Calu3 (cell line): Measurements from ENCODE around the gene MYL6. TPM values are rescaled to one million over a fixed set of nuclear protein-coding genes. Genes with fewer than 3 reads are reported as not detected.

Experiments used
- BruUV-seq: library from RNA; stranded (reverse); fragments of 400-500 nt; replicated peaks from 2 replicates; lab custom pipeline; 2021; lab: Mats Ljungman, UMichigan
- CTCF ChIA-PET: fragments of 300-600 bp; sonication (Branson Sonifier 250); formaldehyde crosslinking; loops from one replicate; lab custom pipeline; 2022; ENCODE audit warnings: antibody characterized with exemption; lab: Charles Lee
- DNase-seq: peaks from one replicate; pipeline ENCODE4 v3.0.0; 2022
- H3K27ac Mint-ChIP-seq: one replicate; pipeline ENCODE4 v1.8.0; 2022; ENCODE audit warnings: mixed read lengths; ENCODE audit not compliant: unreplicated experiment
- H3K27me3 Mint-ChIP-seq: one replicate; pipeline ENCODE4 v1.8.0; 2022; ENCODE audit warnings: mixed read lengths; ENCODE audit not compliant: unreplicated experiment
- H3K36me3 Mint-ChIP-seq: one replicate; pipeline ENCODE4 v1.8.0; 2022; ENCODE audit warnings: mild to moderate bottlenecking, moderate library complexity, mixed read lengths; ENCODE audit not compliant: insufficient read depth, unreplicated experiment
- H3K4me1 Mint-ChIP-seq: one replicate; pipeline ENCODE4 v1.8.0; 2022; ENCODE audit warnings: mild to moderate bottlenecking, low read depth, mixed read lengths; ENCODE audit not compliant: unreplicated experiment
- H3K4me3 Mint-ChIP-seq: one replicate; pipeline ENCODE4 v1.8.0; 2022; ENCODE audit warnings: mild to moderate bottlenecking, low read depth, moderate library complexity, mixed read lengths; ENCODE audit not compliant: unreplicated experiment
- H3K9me3 Mint-ChIP-seq: one replicate; pipeline ENCODE4 v1.8.0; 2022; ENCODE audit warnings: low read depth, mixed read lengths; ENCODE audit not compliant: unreplicated experiment
- intact Hi-C: fragments of 100-400 bp; cut with micrococcal nuclease; formaldehyde crosslinking; loops from one replicate; pipeline ENCODE4 v1.10.0; 2022; ENCODE audit not compliant: unreplicated experiment
- total RNA-seq: library from RNA; stranded (reverse); gene quantifications from 2 replicates; pipeline ENCODE4 v1.2.3, GENCODE V29; 2022
- TF ChIP-seq, protein P1 (sequence below): fragments of 200-600 bp; IDR thresholded peaks from one replicate; pipeline ENCODE4 v1.8.0; 2022; ENCODE audit warnings: antibody characterized with exemption; ENCODE audit not compliant: unreplicated experiment

The MYL6 gene
- total RNA-seq, 1 experiment from 2014 or later = 1,130 TPM

DNA sequence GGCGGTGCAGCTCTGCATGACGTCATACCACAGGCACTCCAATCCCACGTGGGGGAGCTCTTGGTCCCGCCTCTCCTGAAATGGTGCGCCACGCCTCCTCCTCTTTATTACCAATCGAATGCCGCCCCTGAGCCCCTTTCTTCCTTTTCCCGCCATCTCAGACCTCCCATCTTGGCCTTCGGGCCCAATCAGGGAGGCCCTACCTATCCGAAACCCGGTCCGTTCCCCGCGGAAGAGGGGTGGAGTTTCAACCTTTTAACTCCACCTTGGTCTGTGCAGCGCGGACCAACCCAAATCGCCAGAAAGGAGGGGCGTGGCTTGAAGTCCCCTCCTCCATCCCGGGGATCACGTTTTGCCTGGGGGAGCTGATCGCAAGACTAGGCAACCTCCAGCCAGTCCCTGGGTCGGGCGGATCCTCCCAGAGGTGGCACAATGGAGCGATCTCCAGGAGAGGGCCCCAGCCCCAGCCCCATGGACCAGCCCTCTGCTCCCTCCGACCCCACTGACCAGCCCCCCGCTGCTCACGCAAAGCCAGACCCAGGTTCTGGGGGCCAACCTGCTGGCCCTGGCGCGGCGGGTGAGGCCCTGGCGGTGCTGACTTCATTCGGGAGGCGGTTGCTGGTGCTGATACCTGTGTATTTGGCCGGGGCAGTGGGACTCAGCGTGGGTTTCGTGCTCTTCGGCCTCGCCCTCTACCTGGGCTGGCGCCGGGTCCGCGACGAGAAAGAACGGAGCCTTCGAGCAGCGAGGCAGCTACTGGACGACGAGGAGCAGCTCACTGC lies 30.1 kb upstream of the MYL6 start, which contains the start of gene ESYT1:
Gene ESYT1, plus strand, starts transcription at position 380 of the 782 bp plus-strand sequence. Its CDS starts 53 bp downstream, at position 433.
- Mint-ChIP-seq H3K27me3 (no peaks in the 10 kb centered on the region), H3K36me3 (peaks cover 62% of the 10 kb centered on the region), H3K9me3 (no peaks in the 10 kb centered on the region), H3K27ac (peak within 1 kb of the TSS; percentile 72), H3K4me1 (peaks cover 35% of the 10 kb centered on the region), H3K4me3 (peak within 1 kb of the TSS; percentile 98)
- TSS peak; percentile 54 for BruUV-seq
- CTCF ChIA-PET = interaction anchor here (0.5 to 4.8 kb wide), 13 partner anchors 9 to 508 kb away, joined by 3 to 25 read pairs (median 5); partner anchors contain the start of genes ANKRD52, MYL6, MYL6B and RNF41
- TF ChIP-seq, protein P1, sequence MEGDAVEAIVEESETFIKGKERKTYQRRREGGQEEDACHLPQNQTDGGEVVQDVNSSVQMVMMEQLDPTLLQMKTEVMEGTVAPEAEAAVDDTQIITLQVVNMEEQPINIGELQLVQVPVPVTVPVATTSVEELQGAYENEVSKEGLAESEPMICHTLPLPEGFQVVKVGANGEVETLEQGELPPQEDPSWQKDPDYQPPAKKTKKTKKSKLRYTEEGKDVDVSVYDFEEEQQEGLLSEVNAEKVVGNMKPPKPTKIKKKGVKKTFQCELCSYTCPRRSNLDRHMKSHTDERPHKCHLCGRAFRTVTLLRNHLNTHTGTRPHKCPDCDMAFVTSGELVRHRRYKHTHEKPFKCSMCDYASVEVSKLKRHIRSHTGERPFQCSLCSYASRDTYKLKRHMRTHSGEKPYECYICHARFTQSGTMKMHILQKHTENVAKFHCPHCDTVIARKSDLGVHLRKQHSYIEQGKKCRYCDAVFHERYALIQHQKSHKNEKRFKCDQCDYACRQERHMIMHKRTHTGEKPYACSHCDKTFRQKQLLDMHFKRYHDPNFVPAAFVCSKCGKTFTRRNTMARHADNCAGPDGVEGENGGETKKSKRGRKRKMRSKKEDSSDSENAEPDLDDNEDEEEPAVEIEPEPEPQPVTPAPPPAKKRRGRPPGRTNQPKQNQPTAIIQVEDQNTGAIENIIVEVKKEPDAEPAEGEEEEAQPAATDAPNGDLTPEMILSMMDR = no peak
- intact Hi-C loops = loop anchor here (2.0 to 10.0 kb wide), 3 partner anchors 31 to 337 kb away; partner anchors contain the start of genes MYL6 and SPRYD4
- peak; percentile 99 for DNase-seq

- TF ChIP-seq, protein P1 = no peak
- Mint-ChIP-seq H3K4me3 (peak overlapping the region; percentile 98), H3K27me3 (no peaks in the 10 kb centered on the region), H3K27ac (peak overlapping the region; percentile 72), H3K4me1 (peaks cover 35% of the 10 kb centered on the region), H3K9me3 (no peaks in the 10 kb centered on the region), H3K36me3 (peaks cover 62% of the 10 kb centered on the region)
- intact Hi-C loops = loop anchor here (10.0 kb wide), 1 partner anchor 336 kb away; the partner anchor contains the start of gene SPRYD4
- DNase-seq = no peak
- CTCF ChIA-PET = interaction anchor here (0.6 to 4.8 kb wide), 11 partner anchors 10 to 1012 kb away, joined by 3 to 25 read pairs (median 4); partner anchors contain the start of genes ANKRD52, MYL6B, RNF41 and SMARCC2
- BruUV-seq = no TSS peak
Measured at GRCh38 chr12:56128670-56129205, 29.4 kb upstream of the MYL6 start.

- no TSS peak for BruUV-seq
- Mint-ChIP-seq H3K4me3 (peak overlapping the region; percentile 98), H3K4me1 (peaks cover 35% of the 10 kb centered on the region), H3K27ac (peak overlapping the region; percentile 72), H3K27me3 (no peaks in the 10 kb centered on the region), H3K9me3 (no peaks in the 10 kb centered on the region), H3K36me3 (peaks cover 61% of the 10 kb centered on the region)
- intact Hi-C loops = loop anchor here (10.0 kb wide), 1 partner anchor 335 kb away; the partner anchor contains the start of gene SPRYD4
- CTCF ChIA-PET = interaction anchor here (0.6 to 4.8 kb wide), 4 partner anchors 22 to 1012 kb away, joined by 3 to 25 read pairs (median 12); partner anchors contain the start of genes RNF41 and SMARCC2
- DNase-seq = peak; percentile 56
- TF ChIP-seq, protein P1 = no peak
Measured at GRCh38 chr12:56129206-56129941, 28.8 kb upstream of the MYL6 start.
